GM12864 (cell line): ENCODE data around the gene KIF13A.

Experiments
- DNase-seq: peaks from one replicate; pipeline ENCODE4 v3.0.0-alpha.2; 2011; ENCODE audit warnings: low read depth
- H3K4me3 ChIP-seq: 2 replicates; pipeline ENCODE4 v1.5.1; 2011; ENCODE audit warnings: mild to moderate bottlenecking, low read depth, low read length, control low read depth
- CTCF ChIP-seq: IDR thresholded peaks from 2 replicates; pipeline ENCODE4 v1.5.1; 2011; ENCODE audit warnings: low read depth, mild to moderate bottlenecking, moderate library complexity, low read length, control low read depth, inconsistent platforms; ENCODE audit errors: missing control alignments

The KIF13A gene

GRCh38 chr6:17785094-17785787 is 202.2 kb downstream of the KIF13A start:
- H3K4me3 ChIP-seq = no peak overlapping the region
- TF ChIP-seq CTCF = no peak
- DNase-seq = no peak

- no peak overlapping the region for H3K4me3 ChIP-seq
- TF ChIP-seq CTCF = no peak
- DNase-seq = no peak
Observed at GRCh38 chr6:17780061-17780460, 207.4 kb downstream of the KIF13A start.

GRCh38 chr6:17771609-17772008 is 215.8 kb downstream of the KIF13A start:
- DNase-seq = no peak
- no peak for TF ChIP-seq CTCF
- no peak overlapping the region for H3K4me3 ChIP-seq

GRCh38 chr6:17768881-17769280 is 218.6 kb downstream of the KIF13A start:
- no peak for TF ChIP-seq CTCF
- no peak for DNase-seq
- no peak overlapping the region for H3K4me3 ChIP-seq

GRCh38 chr6:17768388-17768787 is 219.0 kb downstream of the KIF13A start:
- no peak for TF ChIP-seq CTCF
- H3K4me3 ChIP-seq = no peak overlapping the region
- no peak for DNase-seq

- DNase-seq = no peak
- no peak overlapping the region for H3K4me3 ChIP-seq
- no peak for TF ChIP-seq CTCF
Observed at GRCh38 chr6:17762651-17763050, 224.8 kb downstream of the KIF13A start.

- no peak for TF ChIP-seq CTCF
- H3K4me3 ChIP-seq = no peak overlapping the region
- DNase-seq = no peak
Observed at GRCh38 chr6:17758119-17758518, 229.3 kb downstream of the KIF13A start.
